ENCODE results near the gene RBM22.

GRCh38 chr5:150689120-150689519, 11.7 kb downstream of the RBM22 start:
- TF ChIP-seq CTCF (conservative IDR thresholded peaks at IDR 0.05; ENCODE audit: low read depth, low read length) = no peak
- no peak for TF ChIP-seq POLR2A (IDR thresholded peaks at IDR 0.05; ENCODE audit: low read depth, low read length)
- TF ChIP-seq MAZ (IDR thresholded peaks at IDR 0.05; ENCODE audit: borderline replicate concordance, low read depth, low read length) = no peak

All from IMR-90 (cell line).